Activated naive CD8-positive, alpha-beta T cell treated with anti-CD3 and anti-CD28 coated beads, Interleukin-2, amount 10 ng/mL, durations not matched to agents 7 days and 5 days (primary cell): ENCODE measurements around the gene RIOK2. TPM values are rescaled to one million over a fixed set of nuclear protein-coding genes. Genes with fewer than 3 reads are reported as not detected.

Source experiments
- ATAC-seq: fragments of 150-1000 bp; cut with Tn5 transposase; one replicate; pipeline ENCODE4 v1.10.0; 2021; ENCODE audit warnings: low read depth, moderate library complexity
- POLR2A ChIA-PET: fragments of 350-600 bp; sonication (Branson Sonifier 250); formaldehyde crosslinking; loops from one replicate; lab custom pipeline; 2021; ENCODE audit warnings: antibody characterized with exemption; lab: Charles Lee
- DNase-seq: peaks from one replicate; pipeline ENCODE4 v3.0.0; 2021
- H3K27ac Mint-ChIP-seq: one replicate; pipeline ENCODE4 v1.8.0; 2022; ENCODE audit warnings: mild to moderate bottlenecking, mixed read lengths
- H3K27me3 Mint-ChIP-seq: one replicate; pipeline ENCODE4 v1.8.0; 2022; ENCODE audit warnings: mild to moderate bottlenecking, moderate library complexity, mixed read lengths
- H3K36me3 Mint-ChIP-seq: one replicate; pipeline ENCODE4 v1.8.0; 2021; ENCODE audit warnings: mild to moderate bottlenecking, mixed read lengths
- H3K4me1 Mint-ChIP-seq: one replicate; pipeline ENCODE4 v1.8.0; 2021; ENCODE audit warnings: mixed read lengths
- H3K4me3 Mint-ChIP-seq: one replicate; pipeline ENCODE4 v1.8.0; 2022; ENCODE audit warnings: mild to moderate bottlenecking, moderate library complexity, mixed read lengths
- H3K9me3 Mint-ChIP-seq: one replicate; pipeline ENCODE4 v1.8.0; 2021; ENCODE audit warnings: mixed read lengths
- total RNA-seq, 2 experiments: library from RNA; stranded (reverse); gene quantifications; one replicate each; pipeline ENCODE4 v1.2.3, GENCODE V29; 2021

The RIOK2 gene
- total RNA-seq, 2 experiments from 2014 or later, result 23.6 to 28.1 TPM

DNA sequence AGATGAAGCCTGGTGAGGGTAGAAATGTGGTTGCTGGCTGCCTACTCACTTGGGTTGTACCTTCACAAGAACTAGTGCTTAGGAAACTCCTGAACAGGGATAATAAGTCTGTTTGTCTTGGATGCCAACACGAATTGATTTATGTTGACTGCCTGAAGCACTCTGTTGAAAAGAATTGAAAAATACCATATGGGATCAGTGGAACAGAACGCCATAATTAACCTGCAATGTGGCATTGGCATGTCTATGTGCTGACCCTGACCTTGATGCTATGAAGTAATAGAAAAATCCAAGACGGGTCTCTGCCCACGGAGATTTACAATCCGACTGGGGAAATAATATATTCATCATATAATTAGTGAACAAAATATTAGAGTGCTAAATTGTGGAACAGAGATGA, 51.1 kb downstream of the RIOK2 start:
- H3K36me3 Mint-ChIP-seq, result no peaks in the 10 kb centered on the region
- H3K27me3 Mint-ChIP-seq, result peaks cover 9% of the 10 kb centered on the region
- no peak overlapping the region for H3K27ac Mint-ChIP-seq
- no peak overlapping the region for H3K4me3 Mint-ChIP-seq
- POLR2A ChIA-PET, result no interaction called here
- peaks cover 12% of the 10 kb centered on the region for H3K4me1 Mint-ChIP-seq
- ATAC-seq (no peak), DNase-seq (no peak)
- H3K9me3 Mint-ChIP-seq, result no peaks in the 10 kb centered on the region

DNA sequence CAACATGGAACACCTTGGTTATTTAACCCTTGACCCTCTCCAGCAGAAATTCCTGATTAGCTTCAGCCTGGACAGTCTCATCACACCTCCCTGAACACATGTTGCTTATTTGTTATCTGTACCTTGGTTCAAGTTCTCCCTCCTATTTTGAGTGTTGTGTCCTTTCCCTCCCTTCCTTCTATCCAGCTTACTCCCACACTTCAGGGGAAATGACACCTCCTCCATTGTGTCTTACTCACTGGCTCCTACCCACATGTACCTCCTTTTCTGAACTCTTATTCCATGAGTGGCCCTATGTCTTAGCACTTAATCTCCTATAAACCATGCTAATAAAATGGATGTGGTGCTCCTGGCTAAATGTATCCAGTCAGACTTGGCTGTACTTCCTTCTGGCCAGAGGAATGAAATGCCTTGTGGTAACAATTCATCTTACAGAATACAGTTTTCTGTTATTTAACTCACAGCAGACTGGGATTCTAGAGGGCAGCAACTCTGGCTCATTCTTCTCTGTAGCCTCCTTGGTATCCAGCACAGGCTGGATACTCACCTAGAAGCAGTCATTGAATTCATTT, 51.8 kb downstream of the RIOK2 start:
- Mint-ChIP-seq H3K27me3 (peaks cover 12% of the 10 kb centered on the region), H3K4me3 (no peak overlapping the region), H3K9me3 (no peaks in the 10 kb centered on the region), H3K4me1 (peaks cover 12% of the 10 kb centered on the region), H3K27ac (no peak overlapping the region), H3K36me3 (no peaks in the 10 kb centered on the region)
- DNase-seq (no peak), ATAC-seq (no peak)
- POLR2A ChIA-PET, result no interaction called here

DNA sequence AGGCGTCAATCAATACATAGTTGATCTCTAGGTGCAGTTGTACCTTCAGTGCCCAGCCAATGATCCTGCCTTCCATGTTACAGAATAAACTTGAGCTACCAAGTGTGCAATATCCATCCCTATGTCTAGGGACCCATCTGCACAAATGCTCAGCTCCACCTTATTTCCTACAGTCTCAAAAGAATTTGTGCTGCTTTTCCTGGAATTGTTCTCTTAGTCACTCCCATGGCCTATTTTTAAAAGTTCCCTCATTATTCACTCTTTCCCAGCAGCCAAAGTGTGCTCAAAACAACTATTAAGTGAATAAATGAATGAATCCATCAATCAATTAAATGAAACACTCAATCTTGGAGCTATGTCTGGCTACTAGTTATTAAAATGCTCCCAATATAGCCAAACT, 55.3 kb downstream of the RIOK2 start:
- Mint-ChIP-seq H3K27ac (no peak overlapping the region), H3K4me3 (no peak overlapping the region), H3K27me3 (peaks cover 18% of the 10 kb centered on the region), H3K36me3 (no peaks in the 10 kb centered on the region), H3K4me1 (peaks cover 8% of the 10 kb centered on the region), H3K9me3 (no peaks in the 10 kb centered on the region)
- ATAC-seq (no peak), DNase-seq (no peak)
- POLR2A ChIA-PET, result no interaction called here

DNA sequence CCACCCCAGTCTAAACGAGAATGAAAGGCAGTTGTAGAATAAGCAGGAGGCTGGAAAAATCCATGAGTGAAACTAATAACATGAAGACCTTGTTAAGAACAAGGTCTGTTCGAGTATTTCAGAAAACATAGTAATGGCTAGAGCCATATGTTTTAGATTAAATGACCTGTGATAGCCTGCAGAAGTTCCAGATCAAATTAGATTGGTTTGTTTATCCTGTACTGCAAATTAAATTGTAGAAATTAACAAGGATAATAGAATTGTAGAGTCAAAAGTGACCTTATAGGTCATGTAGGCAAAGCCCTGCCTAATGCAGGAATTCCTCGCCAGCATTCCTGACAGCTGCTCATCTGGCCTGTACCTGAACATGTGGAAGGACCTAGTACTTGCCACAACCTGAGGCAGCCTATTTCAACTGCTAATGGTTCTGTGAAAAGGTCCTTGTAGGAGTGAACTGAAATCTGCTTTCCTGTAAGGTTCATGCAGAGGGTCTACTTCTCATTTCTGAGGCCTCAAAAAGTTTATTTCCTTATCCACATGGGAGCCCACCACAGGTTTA, 57.8 kb downstream of the RIOK2 start:
- no peak for ATAC-seq
- no peaks in the 10 kb centered on the region for H3K9me3 Mint-ChIP-seq
- peaks cover 20% of the 10 kb centered on the region for H3K27me3 Mint-ChIP-seq
- H3K4me3 Mint-ChIP-seq, result no peak overlapping the region
- POLR2A ChIA-PET, result interaction anchor here (0.5 kb wide), 1 partner anchor 61 kb away, joined by 4 read pairs; no protein-coding TSS in a partner anchor
- H3K36me3 Mint-ChIP-seq, result no peaks in the 10 kb centered on the region
- H3K4me1 Mint-ChIP-seq, result peaks cover 6% of the 10 kb centered on the region
- H3K27ac Mint-ChIP-seq, result no peak overlapping the region
- no peak for DNase-seq

DNA sequence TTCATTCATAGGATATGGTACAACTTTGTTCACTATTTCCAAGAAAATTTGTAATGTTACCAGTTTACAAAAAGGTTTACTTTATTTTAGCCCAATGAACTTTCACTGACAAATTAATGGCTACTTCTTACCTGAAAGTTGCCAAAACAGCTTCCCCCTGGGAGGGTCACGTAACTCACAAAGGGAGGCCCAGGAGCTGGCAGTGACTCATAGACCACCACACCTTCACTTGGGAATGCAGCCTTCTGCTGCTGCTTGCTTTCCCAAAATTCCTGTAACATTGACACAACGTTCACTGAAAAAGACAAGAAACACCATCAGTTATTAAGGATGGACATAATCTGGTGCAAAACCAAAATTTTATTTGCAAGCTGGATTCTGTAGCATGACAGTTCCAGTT, 58.7 kb downstream of the RIOK2 start:
- Mint-ChIP-seq H3K4me3 (no peak overlapping the region), H3K27ac (no peak overlapping the region), H3K36me3 (no peaks in the 10 kb centered on the region), H3K27me3 (peaks cover 25% of the 10 kb centered on the region), H3K4me1 (peaks cover 6% of the 10 kb centered on the region), H3K9me3 (no peaks in the 10 kb centered on the region)
- POLR2A ChIA-PET, result no interaction called here
- no peak for DNase-seq
- ATAC-seq, result no peak

DNA sequence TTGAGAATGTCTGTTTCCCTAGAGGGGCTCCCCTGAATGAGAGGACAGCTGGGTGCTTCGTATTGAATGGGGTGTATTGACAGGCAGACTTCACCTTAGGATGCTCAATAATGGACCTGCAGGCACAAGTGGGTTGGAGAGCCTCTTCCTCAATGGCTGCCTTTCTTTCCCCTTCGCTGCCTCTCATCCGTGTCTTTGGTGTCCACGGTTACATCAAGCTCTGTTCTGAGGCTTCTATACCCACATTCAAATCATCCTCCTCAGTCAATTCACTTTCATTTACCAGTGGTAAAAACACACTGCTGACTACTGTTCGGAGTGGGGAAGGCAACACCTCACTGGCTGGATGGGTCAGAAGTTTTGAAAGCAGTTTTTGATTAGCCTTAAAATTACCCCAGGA, 61.2 kb downstream of the RIOK2 start:
- POLR2A ChIA-PET, result no interaction called here
- no peaks in the 10 kb centered on the region for H3K9me3 Mint-ChIP-seq
- H3K27me3 Mint-ChIP-seq, result peaks cover 15% of the 10 kb centered on the region
- DNase-seq, result no peak
- H3K27ac Mint-ChIP-seq, result no peak overlapping the region
- no peak overlapping the region for H3K4me3 Mint-ChIP-seq
- no peaks in the 10 kb centered on the region for H3K36me3 Mint-ChIP-seq
- no peak for ATAC-seq
- no peaks in the 10 kb centered on the region for H3K4me1 Mint-ChIP-seq

DNA sequence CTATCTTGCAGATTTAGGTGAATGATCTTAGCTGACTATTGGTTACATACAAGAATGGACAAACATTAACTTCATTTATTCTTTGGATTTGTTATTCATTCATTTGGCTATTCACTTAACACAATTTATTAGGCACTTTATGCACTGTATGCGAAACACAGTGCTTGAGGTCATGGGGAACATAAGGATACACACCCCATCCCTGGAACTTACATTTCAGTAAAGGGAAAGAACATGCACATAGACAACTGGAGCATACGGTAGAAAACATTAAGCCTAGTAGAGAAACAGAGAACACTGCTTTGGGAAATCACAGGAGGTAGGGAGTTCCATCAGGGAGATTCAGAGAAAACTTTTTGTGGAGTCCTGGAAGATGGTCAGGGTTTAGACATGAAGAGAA, 62.9 kb downstream of the RIOK2 start:
- ATAC-seq, result no peak
- Mint-ChIP-seq H3K27ac (no peak overlapping the region), H3K4me1 (no peaks in the 10 kb centered on the region), H3K9me3 (no peaks in the 10 kb centered on the region), H3K4me3 (no peak overlapping the region), H3K36me3 (no peaks in the 10 kb centered on the region), H3K27me3 (peaks cover 12% of the 10 kb centered on the region)
- POLR2A ChIA-PET, result no interaction called here
- no peak for DNase-seq

DNA sequence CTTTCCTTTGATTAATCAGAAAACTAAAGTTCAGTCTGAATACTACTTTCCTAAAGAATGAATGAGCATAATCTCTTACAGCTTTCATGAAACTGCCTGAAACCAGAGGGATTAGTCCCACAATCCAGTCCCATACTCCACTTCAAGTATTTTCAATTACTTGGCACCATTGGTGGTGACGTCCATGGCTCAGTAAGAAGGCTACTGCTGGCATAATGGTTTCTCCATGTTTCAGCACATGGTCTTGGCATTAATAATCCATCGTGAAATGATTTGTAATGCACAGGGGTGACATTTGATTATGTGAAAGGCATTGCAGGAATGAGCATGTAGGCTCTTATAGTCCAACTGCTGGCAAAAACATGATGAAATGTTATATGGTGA, 64.0 kb downstream of the RIOK2 start:
- ATAC-seq, result no peak
- H3K9me3 Mint-ChIP-seq, result no peaks in the 10 kb centered on the region
- H3K4me1 Mint-ChIP-seq, result no peaks in the 10 kb centered on the region
- H3K4me3 Mint-ChIP-seq, result no peak overlapping the region
- H3K27me3 Mint-ChIP-seq, result peaks cover 12% of the 10 kb centered on the region
- H3K36me3 Mint-ChIP-seq, result no peaks in the 10 kb centered on the region
- POLR2A ChIA-PET, result no interaction called here
- no peak for DNase-seq
- no peak overlapping the region for H3K27ac Mint-ChIP-seq

DNA sequence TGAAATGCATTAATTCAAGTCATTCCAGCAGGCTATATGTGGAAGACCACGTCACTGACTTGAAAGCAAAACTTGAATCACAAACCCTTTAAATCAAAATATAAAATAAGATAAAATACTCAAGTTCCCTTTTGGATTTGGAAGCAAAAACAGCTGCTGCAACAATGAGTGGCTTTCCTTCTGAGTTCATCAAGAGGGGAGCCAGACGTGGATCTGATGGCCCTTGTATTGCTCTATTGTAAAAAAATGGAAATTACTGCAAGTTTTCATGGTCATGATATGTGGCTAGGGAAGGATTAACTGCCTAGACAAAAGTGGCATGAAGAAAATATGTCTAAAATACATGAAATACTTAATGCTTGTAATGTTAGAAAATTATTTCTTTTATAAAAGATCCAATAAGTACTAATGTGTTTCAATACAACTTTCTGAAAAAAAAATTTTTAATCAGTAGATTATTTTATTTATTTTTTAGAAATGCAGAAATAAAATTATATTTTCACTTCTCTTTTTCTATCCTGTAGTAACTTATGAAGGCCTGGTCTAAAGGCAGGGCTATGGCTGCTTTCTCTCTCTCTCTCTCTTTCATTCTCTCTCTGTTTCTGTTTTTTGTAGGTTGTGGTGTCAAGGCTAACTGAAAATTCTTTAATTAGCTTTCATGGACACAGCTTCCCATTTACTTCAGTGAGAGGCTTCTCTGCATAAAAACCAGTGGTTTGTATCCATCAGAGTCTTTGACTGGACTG, 64.6 kb downstream of the RIOK2 start:
- POLR2A ChIA-PET, result no interaction called here
- no peaks in the 10 kb centered on the region for H3K4me1 Mint-ChIP-seq
- no peak for DNase-seq
- no peaks in the 10 kb centered on the region for H3K36me3 Mint-ChIP-seq
- H3K9me3 Mint-ChIP-seq, result no peaks in the 10 kb centered on the region
- H3K27ac Mint-ChIP-seq, result no peak overlapping the region
- no peak for ATAC-seq
- peaks cover 8% of the 10 kb centered on the region for H3K27me3 Mint-ChIP-seq
- no peak overlapping the region for H3K4me3 Mint-ChIP-seq

DNA sequence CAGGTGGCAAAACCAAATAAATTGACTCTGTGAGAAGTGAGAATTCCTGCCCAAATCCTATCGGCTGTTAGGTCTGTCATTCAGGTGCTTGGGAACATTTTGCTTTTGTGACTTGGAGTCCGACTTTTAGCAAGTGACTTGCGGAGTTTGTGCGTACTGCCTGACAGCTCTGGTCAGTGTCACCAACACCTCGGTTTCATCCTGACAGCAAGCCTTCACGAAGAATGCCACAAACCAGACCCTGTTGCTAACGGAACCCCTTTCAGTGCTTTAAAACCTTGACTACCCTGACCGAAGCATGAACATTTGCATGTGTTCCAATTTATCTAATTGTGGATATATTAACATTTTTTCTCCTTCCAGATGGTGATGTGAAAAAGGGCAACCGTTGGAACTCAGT, 67.1 kb downstream of the RIOK2 start:
- peaks cover 3% of the 10 kb centered on the region for H3K4me1 Mint-ChIP-seq
- no peaks in the 10 kb centered on the region for H3K9me3 Mint-ChIP-seq
- DNase-seq, result no peak
- H3K27me3 Mint-ChIP-seq, result peaks cover 4% of the 10 kb centered on the region
- H3K27ac Mint-ChIP-seq, result no peak overlapping the region
- H3K36me3 Mint-ChIP-seq, result no peaks in the 10 kb centered on the region
- POLR2A ChIA-PET, result no interaction called here
- no peak overlapping the region for H3K4me3 Mint-ChIP-seq
- no peak for ATAC-seq

DNA sequence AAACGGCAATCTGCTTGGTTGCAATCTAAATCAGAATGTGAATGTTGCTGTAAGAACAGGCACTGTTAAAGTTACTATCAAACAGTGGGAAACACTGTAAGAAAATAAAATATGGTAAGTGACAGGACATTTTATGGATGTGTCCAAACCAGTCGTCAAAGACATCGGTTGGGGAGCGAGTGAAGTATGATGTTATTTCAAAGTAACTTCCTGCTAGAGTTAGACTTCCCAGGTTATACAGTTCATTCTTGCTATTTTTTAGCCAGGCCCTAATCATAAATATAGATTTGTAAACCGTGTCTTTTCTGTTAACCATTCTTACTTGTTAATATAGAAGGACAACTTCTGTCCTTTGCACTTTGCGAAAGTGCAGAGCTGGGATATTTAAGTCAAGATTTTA, 70.8 kb downstream of the RIOK2 start:
- no peaks in the 10 kb centered on the region for H3K36me3 Mint-ChIP-seq
- H3K4me1 Mint-ChIP-seq, result peaks cover 3% of the 10 kb centered on the region
- peaks cover under 1% of the 10 kb centered on the region for H3K27me3 Mint-ChIP-seq
- no peak for ATAC-seq
- POLR2A ChIA-PET, result no interaction called here
- no peaks in the 10 kb centered on the region for H3K9me3 Mint-ChIP-seq
- H3K27ac Mint-ChIP-seq, result no peak overlapping the region
- H3K4me3 Mint-ChIP-seq, result no peak overlapping the region
- DNase-seq, result no peak

DNA sequence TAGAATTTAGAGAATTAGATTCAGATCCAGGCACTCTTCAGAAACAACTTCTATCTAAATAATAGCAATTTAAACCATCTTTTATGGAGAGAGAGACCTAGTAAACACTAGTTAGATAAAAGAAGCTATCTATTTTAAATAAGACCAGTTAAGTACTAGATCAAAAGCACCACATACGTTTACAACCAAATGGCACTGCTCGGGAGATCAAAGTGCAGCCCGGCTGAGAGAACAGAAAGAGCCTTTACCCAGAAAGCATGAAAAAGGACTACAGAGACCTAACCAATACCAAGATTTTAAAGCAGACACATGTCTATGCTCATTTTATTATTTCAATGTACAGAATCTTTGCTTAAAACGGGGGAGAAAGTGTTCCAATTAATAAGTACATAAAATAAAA, 71.4 kb downstream of the RIOK2 start:
- Mint-ChIP-seq H3K4me1 (peaks cover 3% of the 10 kb centered on the region), H3K36me3 (no peaks in the 10 kb centered on the region), H3K9me3 (no peaks in the 10 kb centered on the region), H3K4me3 (no peak overlapping the region), H3K27ac (no peak overlapping the region), H3K27me3 (peaks cover 2% of the 10 kb centered on the region)
- ATAC-seq (no peak), DNase-seq (no peak)
- POLR2A ChIA-PET, result no interaction called here

DNA sequence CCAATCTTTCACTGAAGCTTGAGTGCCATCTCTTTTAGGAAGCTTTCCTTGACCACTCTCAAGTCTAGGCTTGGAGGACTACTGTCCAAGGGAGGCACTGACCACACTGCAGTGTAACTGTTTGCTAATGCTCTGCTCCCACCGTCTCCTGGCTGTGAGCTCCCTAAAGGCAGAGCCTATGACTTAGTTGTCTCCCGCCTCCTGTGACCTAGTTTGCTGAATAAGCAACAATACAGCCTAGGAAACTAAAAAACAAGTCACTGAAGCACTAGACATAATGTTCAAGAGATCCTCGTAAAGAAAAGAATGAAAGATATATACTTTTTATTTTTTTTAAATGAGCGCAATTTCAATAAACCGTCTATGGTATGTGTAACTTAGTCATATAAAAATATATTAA, 72.0 kb downstream of the RIOK2 start:
- no peaks in the 10 kb centered on the region for H3K36me3 Mint-ChIP-seq
- peaks cover 2% of the 10 kb centered on the region for H3K27me3 Mint-ChIP-seq
- DNase-seq (no peak), ATAC-seq (no peak)
- POLR2A ChIA-PET, result no interaction called here
- H3K4me1 Mint-ChIP-seq, result peaks cover 3% of the 10 kb centered on the region
- no peak overlapping the region for H3K4me3 Mint-ChIP-seq
- H3K9me3 Mint-ChIP-seq, result no peaks in the 10 kb centered on the region
- no peak overlapping the region for H3K27ac Mint-ChIP-seq
